Bronchial epithelial cell (primary cell): ENCODE results near the gene PAAF1. TPM values are rescaled to one million over a fixed set of nuclear protein-coding genes. Genes with fewer than 3 reads are reported as not detected.

Experiments used
- DNase-seq: peaks from one replicate; pipeline ENCODE4 v3.0.0-alpha.2; 2010; ENCODE audit warnings: low read depth
- FAIRE-seq: peaks from 2 replicates; lab custom pipeline; 2011; peaks lifted over from hg19 to GRCh38; lab: Jason Lieb, UNC
- H3K27me3 ChIP-seq: 2 replicates; pipeline ENCODE4 v1.5.1; 2011; ENCODE audit warnings: low read length; ENCODE audit not compliant: control insufficient read depth, insufficient read depth
- H3K36me3 ChIP-seq: 2 replicates; pipeline ENCODE4 v1.5.1; 2011; ENCODE audit warnings: low read length; ENCODE audit not compliant: control insufficient read depth, insufficient read depth
- H3K4me3 ChIP-seq: 2 replicates; pipeline ENCODE4 v1.5.1; 2011; ENCODE audit warnings: mild to moderate bottlenecking, low read depth, low read length, control low read depth
- CTCF ChIP-seq: IDR thresholded peaks from 2 replicates; pipeline ENCODE4 v1.5.1; 2011; ENCODE audit warnings: mild to moderate bottlenecking, moderate library complexity, low read length, control low read depth, inconsistent platforms; ENCODE audit not compliant: insufficient read depth, severe bottlenecking
- total RNA-seq: library from RNA; depleted of rRNA; stranded (reverse); fragments of >200 nt; gene quantifications from 2 replicates; pipeline ENCODE4 v1.2.1, GENCODE V29; 2014

Gene PAAF1
- total RNA-seq, 1 donor from 2014 or later = 10.3 TPM

GRCh38 chr11:73851046-73851764, 25.6 kb upstream of the PAAF1 start:
- no peaks in the 10 kb centered on the region for H3K36me3 ChIP-seq
- no peak overlapping the region for H3K4me3 ChIP-seq
- FAIRE-seq (no peak), DNase-seq (no peak)
- H3K27me3 ChIP-seq = no peaks in the 10 kb centered on the region
- no peak for TF ChIP-seq CTCF

- no peaks in the 10 kb centered on the region for H3K27me3 ChIP-seq
- DNase-seq = no peak
- no peak for FAIRE-seq
- no peak overlapping the region for H3K4me3 ChIP-seq
- no peak for TF ChIP-seq CTCF
- no peaks in the 10 kb centered on the region for H3K36me3 ChIP-seq
These were observed 24.8 kb upstream of the PAAF1 start for GRCh38 chr11:73852049-73852448.

- no peak for FAIRE-seq
- no peak for TF ChIP-seq CTCF
- no peak overlapping the region for H3K4me3 ChIP-seq
- H3K27me3 ChIP-seq = no peaks in the 10 kb centered on the region
- H3K36me3 ChIP-seq = no peaks in the 10 kb centered on the region
- peak; percentile 90 for DNase-seq
These were observed 22.1 kb upstream of the PAAF1 start for GRCh38 chr11:73854680-73855079.

GRCh38 chr11:73856031-73856567, 20.7 kb upstream of the PAAF1 start:
- TF ChIP-seq CTCF = no peak
- DNase-seq (no peak), FAIRE-seq (no peak)
- no peak overlapping the region for H3K4me3 ChIP-seq
- no peaks in the 10 kb centered on the region for H3K27me3 ChIP-seq
- H3K36me3 ChIP-seq = no peaks in the 10 kb centered on the region

- no peak for FAIRE-seq
- H3K36me3 ChIP-seq = peaks cover 4% of the 10 kb centered on the region
- DNase-seq = no peak
These were observed 17.1 kb upstream of the PAAF1 start for GRCh38 chr11:73859671-73860070.

More at GRCh38 chr11:73859671-73860070, 17.1 kb upstream of the PAAF1 start:
- Histone ChIP-seq H3K27me3 (no peaks in the 10 kb centered on the region), H3K4me3 (no peak overlapping the region)
- no peak for TF ChIP-seq CTCF
